A549 (cell line): ENCODE measurements around the gene CDH1.

Experiments used
- CBX8 ChIP-seq: fragments of 200-600 bp; sonication (generic); IDR thresholded peaks from 2 replicates; pipeline ENCODE4 v1.6.1; 2016
- CTCF ChIP-seq: fragments of >200 bp; sonication (Bioruptor Twin); formaldehyde crosslinking; IDR thresholded peaks from 3 replicates; pipeline ENCODE4 v1.5.1; 2016
- E2F6 ChIP-seq: IDR thresholded peaks from 2 replicates; pipeline ENCODE4 v1.6.1; 2012; ENCODE audit warnings: low read depth, borderline replicate concordance
- JUN ChIP-seq, 2 experiments: fragments of >200 bp; sonication (Bioruptor Twin); formaldehyde crosslinking; IDR thresholded peaks; 2 replicates in 1 of 2; 3 replicates in 1 of 2; pipeline ENCODE4 v1.6.1; 2016 to 2017
- MAFK ChIP-seq: fragments of 450-650 bp; IDR thresholded peaks from 2 replicates; pipeline ENCODE4 v1.6.1; 2014; ENCODE audit not compliant: partially characterized antibody
- MAZ ChIP-seq: fragments of 150-350 bp; IDR thresholded peaks from 2 replicates; pipeline ENCODE4 v1.6.1; 2014; ENCODE audit warnings: antibody characterized with exemption, low read depth, low read length, borderline replicate concordance
- NFE2L2 ChIP-seq: fragments of 150-350 bp; conservative IDR thresholded peaks from 2 replicates; pipeline ENCODE4 v1.6.1; 2014; ENCODE audit warnings: low read length
- PBX3 ChIP-seq: IDR thresholded peaks from 2 replicates; pipeline ENCODE4 v1.6.1; 2012
- POLR2A ChIP-seq: IDR thresholded peaks from 2 replicates; pipeline ENCODE4 v1.6.1; 2012; ENCODE audit warnings: mild to moderate bottlenecking, low read length
- REST ChIP-seq: fragments of 200-600 bp; sonication (generic); IDR thresholded peaks from 2 replicates; pipeline ENCODE4 v1.6.1; 2016; ENCODE audit warnings: antibody characterized with exemption, mild to moderate bottlenecking, moderate library complexity
- SMC3 ChIP-seq: fragments of >200 bp; sonication (Bioruptor Twin); formaldehyde crosslinking; IDR thresholded peaks from 3 replicates; pipeline ENCODE4 v1.6.1; 2018; ENCODE audit warnings: inconsistent platforms

GRCh38 chr16:68767581-68767980, 30.5 kb downstream of the CDH1 start:
- TF ChIP-seq PBX3 (no peak), CTCF (no peak), MAZ (no peak), JUN (IDR thresholded peaks at IDR 0.05) (no peak), REST (no peak), CBX8 (no peak), POLR2A (no peak), NFE2L2 (no peak), E2F6 (no peak), SMC3 (no peak), MAFK (no peak)
